NCI-H510A treated with DMSO at 0.1 percent for 48 hours (cell line): ENCODE measurements around the gene BTK.
"Not testable (repeated sequence)": the region's sequence is repeated elsewhere in the genome, so short reads cannot be mapped to it uniquely, and the experiment has no call there.

Source experiments
- DNase-seq: peaks from one replicate; lab custom pipeline; 2025; lab: John Stamatoyannopoulos, UW

The BTK gene

GRCh38 chrX:101337776-101338271 is 48.2 kb downstream of the BTK start:
- no peak for DNase-seq

- not testable (repeated sequence) for DNase-seq
Measured at GRCh38 chrX:101334310-101334709, 51.7 kb downstream of the BTK start.

- not testable (repeated sequence) for DNase-seq
Measured at GRCh38 chrX:101326600-101326999, 59.4 kb downstream of the BTK start.

GRCh38 chrX:101303790-101304189 is 82.2 kb downstream of the BTK start:
- no peak for DNase-seq
